ENCODE measurements around the gene PIGQ. TPM values are rescaled to one million over a fixed set of nuclear protein-coding genes. Genes with fewer than 3 reads are reported as not detected.

Gene PIGQ
- total RNA-seq, 1 donor from 2014 or later = 34.1 TPM

GRCh38 chr16:632486-633335, 62.9 kb downstream of the PIGQ start:
- TF ChIP-seq CTCF (IDR thresholded peaks at IDR 0.05) = no peak

GRCh38 chr16:633336-634050, 63.7 kb downstream of the PIGQ start:
- H3K36me3 Mint-ChIP-seq (ENCODE audit: low read depth) = no peaks in the 10 kb centered on the region
- H3K4me3 Mint-ChIP-seq (ENCODE audit: unreplicated experiment) = no peak overlapping the region
- no peaks in the 10 kb centered on the region for H3K9me3 Mint-ChIP-seq (ENCODE audit: low read depth)
- H3K27me3 Mint-ChIP-seq (ENCODE audit: low read depth) = no peaks in the 10 kb centered on the region
- no peak overlapping the region for H3K27ac Mint-ChIP-seq (ENCODE audit: unreplicated experiment)
- peaks cover 13% of the 10 kb centered on the region for H3K4me1 Mint-ChIP-seq (ENCODE audit: low read depth)
- DNase-seq (ENCODE audit: low spot score) = no peak
- TF ChIP-seq CTCF (IDR thresholded peaks at IDR 0.05) = no peak

More at GRCh38 chr16:632486-633335, 62.9 kb downstream of the PIGQ start:
- Mint-ChIP-seq H3K27me3 (ENCODE audit: low read depth) (no peaks in the 10 kb centered on the region), H3K9me3 (ENCODE audit: low read depth) (no peaks in the 10 kb centered on the region), H3K27ac (ENCODE audit: unreplicated experiment) (no peak overlapping the region), H3K4me3 (ENCODE audit: unreplicated experiment) (no peak overlapping the region), H3K36me3 (ENCODE audit: low read depth) (no peaks in the 10 kb centered on the region), H3K4me1 (ENCODE audit: low read depth) (peaks cover 19% of the 10 kb centered on the region)
- DNase-seq (ENCODE audit: low spot score) = no peak

Small RNA genes within 50 kb of the gene (microRNA-seq; reads per million reads assigned to microRNA genes)
- gene MIR3176 (ENCODE audit: borderline number of aligned reads) (3.9 reads per million), gene MIR5587 (ENCODE audit: borderline number of aligned reads) (not detected)

Other genes with a start within 250 kb of the PIGQ start
- 19.8 to 27.2 TPM (median 26.9 TPM) in 3 replicates for gene AXIN1, start 217.2 kb upstream of the PIGQ start, total RNA-seq
- 53.4 to 57.7 TPM (median 54.7 TPM) in 3 replicates for gene MRPL28, start 199.4 kb upstream of the PIGQ start, total RNA-seq
- gene PGAP6, start 188.0 kb upstream of the PIGQ start, total RNA-seq = 49.5 to 61.2 TPM (median 59.7 TPM) in 3 replicates
- 176 to 246 TPM (median 231 TPM) in 3 replicates for gene NME4, start 172.8 kb upstream of the PIGQ start, total RNA-seq
- 21.8 to 25.1 TPM (median 22.2 TPM) in 3 replicates for gene DECR2, start 168.1 kb upstream of the PIGQ start, total RNA-seq
- 41.9 to 52.4 TPM (median 45.1 TPM) in 3 replicates for gene RAB11FIP3, start 144.3 kb upstream of the PIGQ start, total RNA-seq
- 28.8 to 32.0 TPM (median 29.7 TPM) in 3 replicates for gene CAPN15, start 42.3 kb upstream of the PIGQ start, total RNA-seq
- gene PRR35, start 9.6 kb upstream of the PIGQ start, total RNA-seq = not detected in 3 replicates
- not detected in 3 replicates for gene NHLRC4, start 3.0 kb upstream of the PIGQ start, total RNA-seq
- gene RAB40C, start 20.1 kb downstream of the PIGQ start, total RNA-seq = 15.2 to 19.6 TPM (median 19.6 TPM) in 3 replicates
- gene WFIKKN1, start 61.0 kb downstream of the PIGQ start, total RNA-seq = 0.36 to 0.56 TPM (median 0.47 TPM) in 3 replicates
- 58.9 to 68.5 TPM (median 68.1 TPM) in 3 replicates for gene METTL26, start 66.3 kb downstream of the PIGQ start, total RNA-seq
- gene MCRIP2, start 71.9 kb downstream of the PIGQ start, total RNA-seq = 10.4 to 16.9 TPM (median 15.3 TPM) in 3 replicates
- 17.0 to 36.6 TPM (median 19.2 TPM) in 3 replicates for gene WDR90, start 79.4 kb downstream of the PIGQ start, total RNA-seq
- gene RHOT2, start 98.2 kb downstream of the PIGQ start, total RNA-seq = 101 to 109 TPM (median 106 TPM) in 3 replicates
- 1.9 to 3.5 TPM (median 3.0 TPM) in 3 replicates for gene RHBDL1, start 105.7 kb downstream of the PIGQ start, total RNA-seq
- gene STUB1, start 110.4 kb downstream of the PIGQ start, total RNA-seq = 89.7 to 139 TPM (median 96.1 TPM) in 3 replicates
- 38.8 to 56.5 TPM (median 39.2 TPM) in 3 replicates for gene JMJD8, start 114.4 kb downstream of the PIGQ start, total RNA-seq
- gene WDR24, start 120.4 kb downstream of the PIGQ start, total RNA-seq = 12.6 to 17.7 TPM (median 13.7 TPM) in 3 replicates
- 0.53 to 0.87 TPM (median 0.82 TPM) in 3 replicates for gene FBXL16, start 135.8 kb downstream of the PIGQ start, total RNA-seq
- 50.7 to 62.3 TPM (median 58.5 TPM) in 3 replicates for gene METRN, start 145.2 kb downstream of the PIGQ start, total RNA-seq
- 31.6 to 42.4 TPM (median 38.2 TPM) in 3 replicates for gene ANTKMT, start 151.2 kb downstream of the PIGQ start, total RNA-seq
- 1.8 to 3.9 TPM (median 2.5 TPM) in 3 replicates for gene CCDC78, start 156.5 kb downstream of the PIGQ start, total RNA-seq
- gene HAGHL, start 157.1 kb downstream of the PIGQ start, total RNA-seq = 7.9 to 20.6 TPM (median 15.0 TPM) in 3 replicates
- 20.5 to 26.6 TPM (median 22.1 TPM) in 3 replicates for gene CIAO3, start 171.0 kb downstream of the PIGQ start, total RNA-seq
- 0.41 TPM in 1 of 3 replicates, not detected in the others for gene MSLN, start 190.8 kb downstream of the PIGQ start, total RNA-seq
- 17.6 to 21.6 TPM (median 19.6 TPM) in 3 replicates for gene RPUSD1, start 218.4 kb downstream of the PIGQ start, total RNA-seq
- 12.8 to 35.9 TPM (median 13.3 TPM) in 3 replicates for gene CHTF18, start 218.7 kb downstream of the PIGQ start, total RNA-seq
- not detected in 3 replicates for gene GNG13, start 230.8 kb downstream of the PIGQ start, total RNA-seq